Testis (tissue), 2 donors: ENCODE results near the gene INAVA.

Experiments
- CTCF ChIP-seq, 3 experiments: fragments of 450-650 bp in 2 of 3; fragments of 200-600 bp in 1 of 3; sonication (generic) in 1 of 3; IDR thresholded peaks; one replicate each; pipeline ENCODE4 v1.5.1; 2016 to 2019; ENCODE audit warnings: antibody characterized with exemption in 3 of 3, mild to moderate bottlenecking in 2 of 3, moderate library complexity in 1 of 3
- POLR2A ChIP-seq: fragments of 450-650 bp; IDR thresholded peaks from one replicate; pipeline ENCODE4 v1.6.1; 2017; ENCODE audit warnings: antibody characterized with exemption, mild to moderate bottlenecking, moderate library complexity

- TF ChIP-seq CTCF (IDR thresholded peaks at IDR 0.05) (no peak), POLR2A (no peak)
Measured at GRCh38 chr1:200918006-200918405, 23.3 kb downstream of the INAVA start.
